ENCODE measurements around the gene IGF2BP2. TPM values are rescaled to one million over a fixed set of nuclear protein-coding genes. Genes with fewer than 3 reads are reported as not detected.

IGF2BP2 gene
- total and polyA plus RNA-seq, 2 experiments from 2014 or later: 88.9 to 91.8 TPM

DNA sequence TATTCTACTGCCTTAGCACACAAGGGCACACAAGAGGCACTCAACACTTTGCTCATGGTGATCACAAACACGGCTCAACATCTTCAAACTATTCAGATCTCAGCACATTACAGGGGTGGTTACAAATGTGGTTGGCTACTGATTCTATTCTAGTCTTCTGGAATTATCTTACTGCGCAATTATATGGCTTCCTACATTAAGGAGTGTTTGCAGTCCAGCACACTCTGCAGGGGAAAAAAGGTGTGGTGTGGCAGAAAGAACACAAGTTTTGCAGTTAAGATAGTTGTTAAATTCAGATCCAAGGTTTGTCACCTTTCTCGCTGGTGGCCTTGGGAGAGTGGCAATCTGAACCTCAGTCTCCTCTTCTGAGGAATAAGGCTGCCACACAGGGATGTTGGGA lies 31.9 kb downstream of the IGF2BP2 start:
- Histone ChIP-seq H3K4me1 (ENCODE audit: insufficient read depth) (peaks cover 29% of the 10 kb centered on the region), H4K20me1 (ENCODE audit: insufficient read depth, poor library complexity, severe bottlenecking) (peaks cover 98% of the 10 kb centered on the region), H3K4me2 (no peak overlapping the region), H3K27me3 (no peaks in the 10 kb centered on the region), H2AFZ (no peak overlapping the region), H3K9me2 (replicated peaks; ENCODE audit: insufficient read depth) (no peaks in the 10 kb centered on the region), H3K79me2 (peaks cover 96% of the 10 kb centered on the region), H3K4me3 (no peak overlapping the region), H3K36me3 (replicated peaks; ENCODE audit: insufficient read depth, low read depth) (no peaks in the 10 kb centered on the region), H3K27ac (peak overlapping the region; percentile 29), H3K9me3 (ENCODE audit: low read depth) (no peaks in the 10 kb centered on the region)
- no peak for TF ChIP-seq CTCF (IDR thresholded peaks at IDR 0.05; ENCODE audit: poor library complexity)
- no peak for TF ChIP-seq EZH2phosphoT487 (IDR thresholded peaks at IDR 0.05; ENCODE audit: low read depth, severe bottlenecking, unreplicated experiment)
- no peak for TF ChIP-seq EZH2 (IDR thresholded peaks at IDR 0.05; ENCODE audit: borderline replicate concordance)
- no peak for DNase-seq (ENCODE audit: low spot score)
- WGBS (ENCODE audit: low lambda C conversion rate, missing lambda C conversion rate): 87% methylated on average over 3 of the region's 3 CpGs

DNA sequence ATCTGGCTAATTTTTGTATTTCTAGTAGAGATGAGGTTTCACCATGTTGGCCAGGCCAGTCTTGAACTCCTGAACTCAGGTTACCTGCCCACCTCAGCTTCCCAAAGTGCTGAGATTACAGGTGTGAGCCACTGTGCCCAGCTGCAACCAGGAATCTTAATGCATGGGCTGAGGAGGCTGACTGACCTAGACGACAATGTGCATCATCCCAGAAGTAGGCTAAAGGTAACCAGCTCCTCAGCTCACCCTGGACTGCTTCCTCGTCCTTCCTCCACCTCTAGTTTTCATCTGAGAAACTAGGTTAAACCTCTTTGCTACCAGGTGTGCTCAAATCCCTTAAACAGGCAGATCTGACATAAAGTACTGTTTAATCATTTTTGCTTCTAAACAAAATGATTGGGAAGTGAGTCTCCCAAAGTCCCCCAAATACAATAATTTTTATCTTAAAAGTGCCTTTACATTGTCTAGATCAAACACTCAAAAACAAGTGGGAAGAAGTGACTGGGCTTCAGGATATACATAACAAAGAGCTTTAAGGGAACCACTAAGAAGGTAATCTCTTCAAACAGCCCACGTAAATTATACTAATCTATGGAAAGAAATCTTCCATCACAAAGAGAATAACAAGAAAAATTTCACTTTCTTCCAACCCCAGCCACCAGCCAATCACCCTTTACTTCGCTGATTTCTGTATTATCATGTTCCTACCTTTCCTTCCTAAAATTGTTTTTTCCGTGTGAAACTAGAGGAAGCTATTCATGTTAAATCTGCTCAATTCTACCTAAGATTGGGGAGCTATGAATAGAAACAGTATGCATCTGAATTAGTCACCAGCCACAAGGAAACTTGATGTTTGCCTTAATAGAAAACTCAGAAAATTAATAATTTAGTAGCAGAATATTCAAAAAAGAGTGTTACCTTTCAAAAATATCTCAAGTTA lies 34.7 kb downstream of the IGF2BP2 start:
- Histone ChIP-seq H3K4me1 (ENCODE audit: insufficient read depth) (peaks cover 37% of the 10 kb centered on the region), H3K9me2 (replicated peaks; ENCODE audit: insufficient read depth) (no peaks in the 10 kb centered on the region), H4K20me1 (ENCODE audit: insufficient read depth, poor library complexity, severe bottlenecking) (peaks cover 99% of the 10 kb centered on the region), H3K9me3 (ENCODE audit: low read depth) (no peaks in the 10 kb centered on the region), H3K27ac (no peak overlapping the region), H3K27me3 (no peaks in the 10 kb centered on the region), H2AFZ (no peak overlapping the region), H3K79me2 (peaks cover 100% of the 10 kb centered on the region), H3K4me2 (no peak overlapping the region), H3K36me3 (replicated peaks; ENCODE audit: insufficient read depth, low read depth) (no peaks in the 10 kb centered on the region), H3K4me3 (no peak overlapping the region)
- 55% methylated on average over 5 of the region's 5 CpGs for WGBS (ENCODE audit: low lambda C conversion rate, missing lambda C conversion rate)
- DNase-seq (ENCODE audit: low spot score): no peak
- no peak for TF ChIP-seq EZH2 (IDR thresholded peaks at IDR 0.05; ENCODE audit: borderline replicate concordance)
- no peak for TF ChIP-seq EZH2phosphoT487 (IDR thresholded peaks at IDR 0.05; ENCODE audit: low read depth, severe bottlenecking, unreplicated experiment)
- no peak for TF ChIP-seq CTCF (IDR thresholded peaks at IDR 0.05; ENCODE audit: poor library complexity)

GRCh38 chr3:185789134-185789533 lies 35.7 kb downstream of the IGF2BP2 start:
- H3K79me2 ChIP-seq: peaks cover 100% of the 10 kb centered on the region
- no peak overlapping the region for H3K4me2 ChIP-seq

More at GRCh38 chr3:185789134-185789533, 35.7 kb downstream of the IGF2BP2 start:
- Histone ChIP-seq H3K9me2 (replicated peaks; ENCODE audit: insufficient read depth) (no peaks in the 10 kb centered on the region), H2AFZ (no peak overlapping the region), H4K20me1 (ENCODE audit: insufficient read depth, poor library complexity, severe bottlenecking) (peaks cover 99% of the 10 kb centered on the region), H3K4me3 (no peak overlapping the region), H3K27ac (peak overlapping the region; percentile 26), H3K27me3 (no peaks in the 10 kb centered on the region), H3K4me1 (ENCODE audit: insufficient read depth) (peaks cover 37% of the 10 kb centered on the region), H3K9me3 (ENCODE audit: low read depth) (no peaks in the 10 kb centered on the region), H3K36me3 (replicated peaks; ENCODE audit: insufficient read depth, low read depth) (no peaks in the 10 kb centered on the region)
- no peak for DNase-seq (ENCODE audit: low spot score)
- TF ChIP-seq EZH2 (IDR thresholded peaks at IDR 0.05; ENCODE audit: borderline replicate concordance) (no peak), CTCF (IDR thresholded peaks at IDR 0.05; ENCODE audit: poor library complexity) (no peak), EZH2phosphoT487 (IDR thresholded peaks at IDR 0.05; ENCODE audit: low read depth, severe bottlenecking, unreplicated experiment) (no peak)
- 66% methylated on average over 2 of the region's 2 CpGs for WGBS (ENCODE audit: low lambda C conversion rate, missing lambda C conversion rate)

Data from hepatocyte (in vitro differentiated cells).